ENCODE results near the gene TAS2R50. TPM values are rescaled to one million over a fixed set of nuclear protein-coding genes. Genes with fewer than 3 reads are reported as not detected.

The TAS2R50 gene
- total RNA-seq, 2 experiments from 2014 or later: 0.60 to 1.1 TPM

- Mint-ChIP-seq H3K36me3 (ENCODE audit: low read depth) (no peaks in the 10 kb centered on the region), H3K9me3 (no peaks in the 10 kb centered on the region), H3K4me3 (no peak within 1 kb of the TSS), H3K27ac (no peak within 1 kb of the TSS), H3K27me3 (no peaks in the 10 kb centered on the region), H3K4me1 (peaks cover 16% of the 10 kb centered on the region)
- ChIA-PET POLR2A (no interaction called here), CTCF (interaction anchor here (0.6 kb wide), 1 partner anchor 371 kb away, joined by 3 read pairs; no protein-coding TSS in a partner anchor)
- DNase-seq: no peak
Observed at GRCh38 chr12:10939163-10939562, 47.5 kb downstream of the TAS2R50 start, which contains the start of gene TAS2R14. Gene TAS2R14, minus strand, starts transcription at chr12:10939263. Its CDS starts 56 bp downstream, at chr12:10939207.

GRCh38 chr12:10936506-10936905 lies 50.2 kb downstream of the TAS2R50 start:
- Mint-ChIP-seq H3K4me1 (peaks cover 2% of the 10 kb centered on the region), H3K9me3 (no peaks in the 10 kb centered on the region), H3K4me3 (no peak overlapping the region), H3K27ac (no peak overlapping the region), H3K27me3 (no peaks in the 10 kb centered on the region), H3K36me3 (ENCODE audit: low read depth) (no peaks in the 10 kb centered on the region)
- CTCF ChIA-PET: interaction anchor here (0.6 kb wide), 1 partner anchor 257 kb away, joined by 3 read pairs; no protein-coding TSS in a partner anchor
- DNase-seq: no peak
- POLR2A ChIA-PET: no interaction called here

Other genes starting within 250 kb of the TAS2R50 start
- gene TAS2R7, start 184.3 kb downstream of the TAS2R50 start, total RNA-seq: not detected
- not detected for gene TAS2R8, start 179.6 kb downstream of the TAS2R50 start, total RNA-seq
- not detected for gene TAS2R9, start 176.7 kb downstream of the TAS2R50 start, total RNA-seq
- gene TAS2R10, start 160.6 kb downstream of the TAS2R50 start, total RNA-seq: under 1 TPM; 0.25 to 0.46 TPM
- gene PRR4, start 137.4 kb downstream of the TAS2R50 start, total RNA-seq: 1 to 10 TPM; 1.9 to 2.5 TPM
- gene PRH1, start 102.7 kb downstream of the TAS2R50 start, total RNA-seq: 10 to 100 TPM; 21.7 to 24.5 TPM
- gene TAS2R13, start 77.3 kb downstream of the TAS2R50 start, total RNA-seq: 1 to 10 TPM; 1.0 to 1.1 TPM
- gene PRH2, start 57.7 kb downstream of the TAS2R50 start, total RNA-seq: not detected
- 1 to 10 TPM; 2.1 to 2.9 TPM for gene TAS2R14, start 47.6 kb downstream of the TAS2R50 start, total RNA-seq
- gene TAS2R20, start 11.4 kb upstream of the TAS2R50 start, total RNA-seq: 1 to 10 TPM; 1.6 to 2.1 TPM
- gene TAS2R19, start 35.7 kb upstream of the TAS2R50 start, total RNA-seq: 1 to 10 TPM; 3.0 to 3.1 TPM
- 1 to 10 TPM; 1.6 to 3.0 TPM for gene TAS2R31, start 44.5 kb upstream of the TAS2R50 start, total RNA-seq
- gene TAS2R46, start 75.4 kb upstream of the TAS2R50 start, total RNA-seq: 1 to 10 TPM in 1 of 2 experiments, under 1 TPM in 1; 0.97 to 1.2 TPM
- gene TAS2R43, start 105.4 kb upstream of the TAS2R50 start, total RNA-seq: 1 to 10 TPM; 1.7 to 1.9 TPM
- gene TAS2R30, start 147.7 kb upstream of the TAS2R50 start, total RNA-seq: 1 to 10 TPM; 2.0 to 2.6 TPM
- 1 to 10 TPM; 8.1 to 8.3 TPM for gene SMIM10L1, start 184.3 kb upstream of the TAS2R50 start, total RNA-seq
- gene TAS2R42, start 200.0 kb upstream of the TAS2R50 start, total RNA-seq: not detected

Data from activated CD4-positive, alpha-beta T cell treated with anti-CD3 and anti-CD28 coated beads, Interleukin-2, amount 10 ng/mL, durations not matched to agents 7 days and 5 days (primary cell).